GM23338 (cell line): ENCODE measurements around the gene MYBPC2. TPM values are rescaled to one million over a fixed set of nuclear protein-coding genes. Genes with fewer than 3 reads are reported as not detected.

Experiments used
- ATAC-seq: fragments of 200-7000 bp; cut with Tn5 transposase; 3 replicates; pipeline ENCODE4 v1.9.1; 2020
- DNase-seq: peaks from one replicate; pipeline ENCODE4 v3.0.0-alpha.2; 2015; ENCODE audit warnings: low spot score
- H2AFZ ChIP-seq: fragments of 200-600 bp; sonication (generic); 2 replicates; pipeline ENCODE4 v1.8.0; 2016; ENCODE audit warnings: antibody characterized with exemption, mild to moderate bottlenecking, moderate library complexity
- H3F3A ChIP-seq: fragments of 200-600 bp; sonication (generic); replicated peaks from 2 replicates; pipeline ENCODE4 v1.8.0; 2017; ENCODE audit warnings: antibody characterized with exemption, mixed run types, low read depth
- H3K27ac ChIP-seq: fragments of 200-600 bp; sonication (generic); 2 replicates; pipeline ENCODE4 v1.6.1; 2016; ENCODE audit warnings: low read depth
- H3K27me3 ChIP-seq: fragments of 200-600 bp; sonication (generic); 2 replicates; pipeline ENCODE4 v1.8.0; 2016; ENCODE audit warnings: mild to moderate bottlenecking, mixed run types, moderate library complexity; ENCODE audit not compliant: insufficient read depth
- H3K36me3 ChIP-seq: fragments of 200-600 bp; sonication (generic); 2 replicates; pipeline ENCODE4 v1.8.0; 2016; ENCODE audit warnings: mild to moderate bottlenecking; ENCODE audit not compliant: insufficient read depth
- H3K4me1 ChIP-seq: fragments of 200-600 bp; sonication (generic); 2 replicates; pipeline ENCODE4 v1.8.0; 2016; ENCODE audit warnings: mild to moderate bottlenecking, moderate library complexity; ENCODE audit not compliant: insufficient read depth
- H3K4me2 ChIP-seq: fragments of 200-600 bp; sonication (generic); 2 replicates; pipeline ENCODE4 v1.7.1; 2017; ENCODE audit warnings: mixed run types
- H3K4me3 ChIP-seq: fragments of 200-600 bp; sonication (generic); 2 replicates; pipeline ENCODE4 v1.6.1; 2016; ENCODE audit warnings: mixed run types
- H3K79me2 ChIP-seq: fragments of 200-600 bp; sonication (generic); replicated peaks from 2 replicates; pipeline ENCODE4 v1.8.0; 2017; ENCODE audit warnings: mild to moderate bottlenecking; ENCODE audit not compliant: insufficient read depth
- H3K9me2 ChIP-seq: fragments of 200-600 bp; sonication (generic); 2 replicates; pipeline ENCODE4 v1.8.0; 2017; ENCODE audit not compliant: insufficient read depth
- H4K20me1 ChIP-seq: fragments of 200-600 bp; sonication (generic); replicated peaks from 2 replicates; pipeline ENCODE4 v1.8.0; 2017; ENCODE audit warnings: mild to moderate bottlenecking; ENCODE audit not compliant: insufficient read depth
- H3K27ac Mint-ChIP-seq: 2 replicates; pipeline ENCODE4 v1.8.0; 2020; ENCODE audit warnings: inconsistent platforms, mild to moderate bottlenecking, moderate library complexity, mixed read lengths
- H3K27me3 Mint-ChIP-seq: 3 replicates; pipeline ENCODE4 v1.8.0; 2022; ENCODE audit warnings: low read depth, mild to moderate bottlenecking, moderate library complexity, mixed read lengths, inconsistent platforms; ENCODE audit not compliant: insufficient read depth, poor library complexity
- H3K36me3 Mint-ChIP-seq: 3 replicates; pipeline ENCODE4 v1.8.0; 2021; ENCODE audit warnings: low read depth, mild to moderate bottlenecking, inconsistent platforms, moderate library complexity, mixed read lengths
- H3K4me1 Mint-ChIP-seq: 3 replicates; pipeline ENCODE4 v1.8.0; 2020; ENCODE audit warnings: mild to moderate bottlenecking, inconsistent platforms, mixed read lengths
- H3K4me3 Mint-ChIP-seq: 3 replicates; pipeline ENCODE4 v1.8.0; 2021; ENCODE audit warnings: moderate library complexity, mild to moderate bottlenecking, inconsistent platforms, mixed read lengths
- H3K9me3 Mint-ChIP-seq: 3 replicates; pipeline ENCODE4 v1.8.0; 2020; ENCODE audit warnings: moderate library complexity, mild to moderate bottlenecking, inconsistent platforms, mixed read lengths
- CREB1 ChIP-seq: fragments of 250-450 bp; sonication (Bioruptor Pico); IDR thresholded peaks from 2 replicates; pipeline ENCODE4 v1.5.0; 2020; ENCODE audit warnings: low read depth, mild to moderate bottlenecking, moderate library complexity
- EZH2 ChIP-seq: fragments of 200-600 bp; sonication (generic); IDR thresholded peaks from one replicate; pipeline ENCODE4 v1.8.0; 2017; ENCODE audit warnings: antibody characterized with exemption, mild to moderate bottlenecking, low read depth; ENCODE audit not compliant: unreplicated experiment
- NANOG ChIP-seq: IDR thresholded peaks from 2 replicates; pipeline ENCODE4 v1.6.1; 2016; ENCODE audit warnings: antibody characterized with exemption, borderline replicate concordance
- POLR2AphosphoS5 ChIP-seq: IDR thresholded peaks from 2 replicates; pipeline ENCODE4 v1.6.1; 2016; ENCODE audit warnings: antibody characterized with exemption, low read depth
- STAT1 ChIP-seq: IDR thresholded peaks from one replicate; pipeline ENCODE4 v1.6.1; 2016; ENCODE audit warnings: antibody characterized with exemption; ENCODE audit not compliant: unreplicated experiment
- ZNF114 ChIP-seq: fragments of 250-450 bp; sonication (Bioruptor Pico); IDR thresholded peaks from 2 replicates; pipeline ENCODE4 v1.5.0; 2020; ENCODE audit warnings: mild to moderate bottlenecking, moderate library complexity
- polyA plus RNA-seq: library from polyadenylated mRNA; unstranded; fragments of >200 nt; fragmentation: Nextera tagmentation; extraction: Ambion mirVana; gene quantifications from 2 replicates; pipeline ENCODE4 v1.2.1, GENCODE V29; 2016
- total RNA-seq: library from RNA; depleted of rRNA; stranded (reverse); fragments of >200 nt; shearing (Covaris generic); gene quantifications from 2 replicates; pipeline ENCODE4 v1.2.3, GENCODE V29; 2014; rRNA removed
- TF ChIP-seq, protein P1 (sequence below): fragments of 250-450 bp; sonication (Bioruptor Pico); IDR thresholded peaks from 2 replicates; pipeline ENCODE4 v1.5.0; 2020; ENCODE audit warnings: mild to moderate bottlenecking, moderate library complexity
- TF ChIP-seq, protein P2 (sequence below), 2 experiments: fragments of 200-600 bp in 1 of 2; sonication (generic) in 1 of 2; conservative IDR thresholded peaks; 2 replicates each; pipeline versions ENCODE4 v1.5.1 to v1.6.1; 2016 to 2017; ENCODE audit warnings: antibody characterized with exemption in 2 of 2, low read depth in 2 of 2, mild to moderate bottlenecking in 2 of 2, moderate library complexity in 1 of 2

The MYBPC2 gene
- total and polyA plus RNA-seq, 2 experiments from 2014 or later, result 4.2 to 5.9 TPM

DNA sequence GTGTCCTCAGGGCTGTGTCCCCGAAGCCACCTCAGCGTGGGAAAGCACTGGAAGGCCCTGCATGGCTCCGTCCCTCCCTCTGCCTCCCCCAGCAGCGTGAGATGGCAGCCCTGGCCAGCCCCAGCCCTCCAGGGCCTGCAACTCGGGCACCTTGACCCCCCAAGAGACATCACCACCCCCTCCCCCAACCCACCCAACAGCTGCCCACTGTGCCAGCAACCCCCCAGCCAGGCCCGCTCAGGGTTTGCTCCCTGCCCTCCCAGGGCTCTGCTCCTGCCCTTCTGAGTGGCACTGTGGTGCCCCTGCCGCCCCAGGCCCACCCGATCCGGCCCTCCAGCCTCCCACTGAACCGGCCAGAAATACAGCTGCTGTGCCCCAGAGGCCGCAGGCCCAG lies 82.5 kb downstream of the MYBPC2 start:
- H3K27ac Mint-ChIP-seq, result no peak overlapping the region
- no peaks in the 10 kb centered on the region for H3F3A ChIP-seq
- ATAC-seq, result no peak
- H3K27me3 ChIP-seq, result peaks cover 12% of the 10 kb centered on the region
- no peak overlapping the region for H3K4me3 ChIP-seq
- H3K27ac ChIP-seq, result no peak overlapping the region
- DNase-seq, result no peak
- H3K4me1 Mint-ChIP-seq, result no peaks in the 10 kb centered on the region
- no peaks in the 10 kb centered on the region for H4K20me1 ChIP-seq
- H3K4me1 ChIP-seq, result peaks cover 9% of the 10 kb centered on the region; the same call in 1 of the 2 replicates
- peaks cover 24% of the 10 kb centered on the region for H3K36me3 Mint-ChIP-seq
- no peaks in the 10 kb centered on the region for H3K79me2 ChIP-seq
- H3K4me3 Mint-ChIP-seq, result no peak overlapping the region
- no peak overlapping the region for H2AFZ ChIP-seq
- no peaks in the 10 kb centered on the region for H3K36me3 ChIP-seq
- H3K9me3 Mint-ChIP-seq, result peaks cover 85% of the 10 kb centered on the region
- H3K4me2 ChIP-seq, result no peak overlapping the region
- H3K9me2 ChIP-seq, result no peaks in the 10 kb centered on the region
- peaks cover 7% of the 10 kb centered on the region for H3K27me3 Mint-ChIP-seq
- TF ChIP-seq NANOG (no peak), STAT1 (no peak), CREB1 (CRISPR knock-in tag) (no peak), POLR2AphosphoS5 (no peak), ZNF114 (no peak), EZH2 (no peak)
- TF ChIP-seq, protein P1, sequence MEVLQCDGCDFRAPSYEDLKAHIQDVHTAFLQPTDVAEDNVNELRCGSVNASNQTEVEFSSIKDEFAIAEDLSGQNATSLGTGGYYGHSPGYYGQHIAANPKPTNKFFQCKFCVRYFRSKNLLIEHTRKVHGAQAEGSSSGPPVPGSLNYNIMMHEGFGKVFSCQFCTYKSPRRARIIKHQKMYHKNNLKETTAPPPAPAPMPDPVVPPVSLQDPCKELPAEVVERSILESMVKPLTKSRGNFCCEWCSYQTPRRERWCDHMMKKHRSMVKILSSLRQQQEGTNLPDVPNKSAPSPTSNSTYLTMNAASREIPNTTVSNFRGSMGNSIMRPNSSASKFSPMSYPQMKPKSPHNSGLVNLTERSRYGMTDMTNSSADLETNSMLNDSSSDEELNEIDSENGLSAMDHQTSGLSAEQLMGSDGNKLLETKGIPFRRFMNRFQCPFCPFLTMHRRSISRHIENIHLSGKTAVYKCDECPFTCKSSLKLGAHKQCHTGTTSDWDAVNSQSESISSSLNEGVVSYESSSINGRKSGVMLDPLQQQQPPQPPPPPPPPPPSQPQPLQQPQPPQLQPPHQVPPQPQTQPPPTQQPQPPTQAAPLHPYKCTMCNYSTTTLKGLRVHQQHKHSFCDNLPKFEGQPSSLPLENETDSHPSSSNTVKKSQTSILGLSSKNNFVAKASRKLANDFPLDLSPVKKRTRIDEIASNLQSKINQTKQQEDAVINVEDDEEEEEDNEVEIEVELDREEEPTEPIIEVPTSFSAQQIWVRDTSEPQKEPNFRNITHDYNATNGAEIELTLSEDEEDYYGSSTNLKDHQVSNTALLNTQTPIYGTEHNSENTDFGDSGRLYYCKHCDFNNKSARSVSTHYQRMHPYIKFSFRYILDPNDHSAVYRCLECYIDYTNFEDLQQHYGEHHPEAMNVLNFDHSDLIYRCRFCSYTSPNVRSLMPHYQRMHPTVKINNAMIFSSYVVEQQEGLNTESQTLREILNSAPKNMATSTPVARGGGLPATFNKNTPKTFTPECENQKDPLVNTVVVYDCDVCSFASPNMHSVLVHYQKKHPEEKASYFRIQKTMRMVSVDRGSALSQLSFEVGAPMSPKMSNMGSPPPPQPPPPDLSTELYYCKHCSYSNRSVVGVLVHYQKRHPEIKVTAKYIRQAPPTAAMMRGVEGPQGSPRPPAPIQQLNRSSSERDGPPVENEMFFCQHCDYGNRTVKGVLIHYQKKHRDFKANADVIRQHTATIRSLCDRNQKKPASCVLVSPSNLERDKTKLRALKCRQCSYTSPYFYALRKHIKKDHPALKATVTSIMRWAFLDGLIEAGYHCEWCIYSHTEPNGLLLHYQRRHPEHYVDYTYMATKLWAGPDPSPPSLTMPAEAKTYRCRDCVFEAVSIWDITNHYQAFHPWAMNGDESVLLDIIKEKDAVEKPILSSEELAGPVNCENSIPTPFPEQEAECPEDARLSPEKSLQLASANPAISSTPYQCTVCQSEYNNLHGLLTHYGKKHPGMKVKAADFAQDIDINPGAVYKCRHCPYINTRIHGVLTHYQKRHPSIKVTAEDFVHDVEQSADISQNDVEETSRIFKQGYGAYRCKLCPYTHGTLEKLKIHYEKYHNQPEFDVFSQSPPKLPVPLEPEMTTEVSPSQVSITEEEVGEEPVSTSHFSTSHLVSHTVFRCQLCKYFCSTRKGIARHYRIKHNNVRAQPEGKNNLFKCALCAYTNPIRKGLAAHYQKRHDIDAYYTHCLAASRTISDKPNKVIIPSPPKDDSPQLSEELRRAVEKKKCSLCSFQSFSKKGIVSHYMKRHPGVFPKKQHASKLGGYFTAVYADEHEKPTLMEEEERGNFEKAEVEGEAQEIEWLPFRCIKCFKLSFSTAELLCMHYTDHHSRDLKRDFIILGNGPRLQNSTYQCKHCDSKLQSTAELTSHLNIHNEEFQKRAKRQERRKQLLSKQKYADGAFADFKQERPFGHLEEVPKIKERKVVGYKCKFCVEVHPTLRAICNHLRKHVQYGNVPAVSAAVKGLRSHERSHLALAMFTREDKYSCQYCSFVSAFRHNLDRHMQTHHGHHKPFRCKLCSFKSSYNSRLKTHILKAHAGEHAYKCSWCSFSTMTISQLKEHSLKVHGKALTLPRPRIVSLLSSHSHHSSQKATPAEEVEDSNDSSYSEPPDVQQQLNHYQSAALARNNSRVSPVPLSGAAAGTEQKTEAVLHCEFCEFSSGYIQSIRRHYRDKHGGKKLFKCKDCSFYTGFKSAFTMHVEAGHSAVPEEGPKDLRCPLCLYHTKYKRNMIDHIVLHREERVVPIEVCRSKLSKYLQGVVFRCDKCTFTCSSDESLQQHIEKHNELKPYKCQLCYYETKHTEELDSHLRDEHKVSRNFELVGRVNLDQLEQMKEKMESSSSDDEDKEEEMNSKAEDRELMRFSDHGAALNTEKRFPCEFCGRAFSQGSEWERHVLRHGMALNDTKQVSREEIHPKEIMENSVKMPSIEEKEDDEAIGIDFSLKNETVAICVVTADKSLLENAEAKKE (CRISPR knock-in tag), result no peak
- TF ChIP-seq, protein P2, sequence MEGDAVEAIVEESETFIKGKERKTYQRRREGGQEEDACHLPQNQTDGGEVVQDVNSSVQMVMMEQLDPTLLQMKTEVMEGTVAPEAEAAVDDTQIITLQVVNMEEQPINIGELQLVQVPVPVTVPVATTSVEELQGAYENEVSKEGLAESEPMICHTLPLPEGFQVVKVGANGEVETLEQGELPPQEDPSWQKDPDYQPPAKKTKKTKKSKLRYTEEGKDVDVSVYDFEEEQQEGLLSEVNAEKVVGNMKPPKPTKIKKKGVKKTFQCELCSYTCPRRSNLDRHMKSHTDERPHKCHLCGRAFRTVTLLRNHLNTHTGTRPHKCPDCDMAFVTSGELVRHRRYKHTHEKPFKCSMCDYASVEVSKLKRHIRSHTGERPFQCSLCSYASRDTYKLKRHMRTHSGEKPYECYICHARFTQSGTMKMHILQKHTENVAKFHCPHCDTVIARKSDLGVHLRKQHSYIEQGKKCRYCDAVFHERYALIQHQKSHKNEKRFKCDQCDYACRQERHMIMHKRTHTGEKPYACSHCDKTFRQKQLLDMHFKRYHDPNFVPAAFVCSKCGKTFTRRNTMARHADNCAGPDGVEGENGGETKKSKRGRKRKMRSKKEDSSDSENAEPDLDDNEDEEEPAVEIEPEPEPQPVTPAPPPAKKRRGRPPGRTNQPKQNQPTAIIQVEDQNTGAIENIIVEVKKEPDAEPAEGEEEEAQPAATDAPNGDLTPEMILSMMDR (conservative IDR thresholded peaks at IDR 0.05; ENCODE audit: low read depth in 2 of 2), result no peak

Other genes with a start within 250 kb of the MYBPC2 start
- 25.5 and 27.3 TPM in 2 replicates for gene MYH14, start 229.3 kb upstream of the MYBPC2 start, total RNA-seq
- 27.5 and 29.1 TPM in 2 replicates for gene MYH14, start 229.3 kb upstream of the MYBPC2 start, polyA plus RNA-seq
- gene KCNC3, start 103.5 kb upstream of the MYBPC2 start, total RNA-seq, result 2.7 and 3.4 TPM in 2 replicates
- gene KCNC3, start 103.5 kb upstream of the MYBPC2 start, polyA plus RNA-seq, result 0.89 and 1.3 TPM in 2 replicates
- 0.14 and 0.27 TPM in 2 replicates for gene NAPSA, start 67.3 kb upstream of the MYBPC2 start, total RNA-seq
- gene NAPSA, start 67.3 kb upstream of the MYBPC2 start, polyA plus RNA-seq, result 0.63 and 0.99 TPM in 2 replicates
- 54.6 and 70.2 TPM in 2 replicates for gene NR1H2, start 56.4 kb upstream of the MYBPC2 start, total RNA-seq
- 29.8 and 32.9 TPM in 2 replicates for gene NR1H2, start 56.4 kb upstream of the MYBPC2 start, polyA plus RNA-seq
- 141 and 173 TPM in 2 replicates for gene POLD1, start 48.5 kb upstream of the MYBPC2 start, total RNA-seq
- 111 and 113 TPM in 2 replicates for gene POLD1, start 48.5 kb upstream of the MYBPC2 start, polyA plus RNA-seq
- gene SPIB, start 14.0 kb upstream of the MYBPC2 start, total RNA-seq, result 16.9 and 17.5 TPM in 2 replicates
- gene SPIB, start 14.0 kb upstream of the MYBPC2 start, polyA plus RNA-seq, result 12.6 and 13.0 TPM in 2 replicates
- 86.4 and 113 TPM in 2 replicates for gene EMC10, start 43.6 kb downstream of the MYBPC2 start, total RNA-seq
- gene EMC10, start 43.6 kb downstream of the MYBPC2 start, polyA plus RNA-seq, result 24.8 and 28.2 TPM in 2 replicates
- 13.3 and 19.9 TPM in 2 replicates for gene GARIN5A, start 44.0 kb downstream of the MYBPC2 start, total RNA-seq
- gene GARIN5A, start 44.0 kb downstream of the MYBPC2 start, polyA plus RNA-seq, result 24.2 and 25.0 TPM in 2 replicates
- 1.2 and 5.8 TPM in 2 replicates for gene JOSD2, start 78.3 kb downstream of the MYBPC2 start, total RNA-seq
- gene JOSD2, start 78.3 kb downstream of the MYBPC2 start, polyA plus RNA-seq, result 3.3 and 4.1 TPM in 2 replicates
- gene ASPDH, start 81.0 kb downstream of the MYBPC2 start, total RNA-seq, result not detected in 2 replicates
- gene ASPDH, start 81.0 kb downstream of the MYBPC2 start, polyA plus RNA-seq, result not detected in 2 replicates
- 12.8 and 13.2 TPM in 2 replicates for gene LRRC4B, start 135.5 kb downstream of the MYBPC2 start, total RNA-seq
- 2.0 and 2.2 TPM in 2 replicates for gene LRRC4B, start 135.5 kb downstream of the MYBPC2 start, polyA plus RNA-seq
- 16.4 and 25.5 TPM in 2 replicates for gene SYT3, start 207.0 kb downstream of the MYBPC2 start, total RNA-seq
- gene SYT3, start 207.0 kb downstream of the MYBPC2 start, polyA plus RNA-seq, result 9.5 and 10.0 TPM in 2 replicates
- 1.8 and 23.2 TPM in 2 replicates for gene C19orf81, start 216.6 kb downstream of the MYBPC2 start, total RNA-seq
- gene C19orf81, start 216.6 kb downstream of the MYBPC2 start, polyA plus RNA-seq, result 54.3 and 67.9 TPM in 2 replicates